Stimulated activated CD4-positive, alpha-beta T cell treated with anti-CD3 and anti-CD28 coated beads, Interleukin-1b, Interleukin-23, amount 100 ng/mL, for 4 hours (primary cell): ENCODE data around the gene PYCR2.
"Not testable (repeated sequence)": the region's sequence is repeated elsewhere in the genome, so short reads cannot be mapped to it uniquely, and the experiment has no call there.

ENCODE experiments used
- DNase-seq, 2 donors: peaks; one replicate each; pipeline ENCODE4 v3.0.0-alpha.2; 2020; ENCODE audit warnings: low read depth in 2 of 2

Gene PYCR2

GRCh38 chr1:225890346-225891228 is 33.5 kb downstream of the PYCR2 start:
- no peak for DNase-seq

- no peak for DNase-seq
These were observed 34.3 kb downstream of the PYCR2 start for GRCh38 chr1:225889743-225890142.

- DNase-seq = no peak
These were observed 35.0 kb downstream of the PYCR2 start, which contains the start of gene LEFTY1 for GRCh38 chr1:225888898-225889601. LEFTY1 (minus strand) TSS chr1:225889146; CDS start chr1:225889066, 80 bp downstream.

GRCh38 chr1:225888289-225888897 is 35.7 kb downstream of the PYCR2 start:
- no peak for DNase-seq

GRCh38 chr1:225887554-225888288 is 36.3 kb downstream of the PYCR2 start:
- DNase-seq = not testable (repeated sequence)

- no peak for DNase-seq
These were observed 37.1 kb downstream of the PYCR2 start for GRCh38 chr1:225887030-225887314.

GRCh38 chr1:225886159-225887029 is 37.7 kb downstream of the PYCR2 start:
- DNase-seq = no peak

- no peak for DNase-seq
These were observed 38.7 kb downstream of the PYCR2 start for GRCh38 chr1:225885336-225885735.

GRCh38 chr1:225883616-225884265 is 40.3 kb downstream of the PYCR2 start:
- DNase-seq = no peak

- DNase-seq = no peak
These were observed 41.1 kb downstream of the PYCR2 start for GRCh38 chr1:225882694-225883615.

GRCh38 chr1:225881959-225882693 is 41.9 kb downstream of the PYCR2 start, which contains the start of gene TMEM63A:
TMEM63A (minus strand) TSS chr1:225882380; CDS start chr1:225877580, 4,800 bp downstream.
- peak; percentile 82 to 83 for DNase-seq

- no peak for DNase-seq
These were observed 42.7 kb downstream of the PYCR2 start for GRCh38 chr1:225881081-225881958.

GRCh38 chr1:225880636-225881035 is 43.4 kb downstream of the PYCR2 start:
- DNase-seq = no peak

- no peak for DNase-seq
These were observed 43.8 kb downstream of the PYCR2 start for GRCh38 chr1:225880222-225880588.

- no peak for DNase-seq
These were observed 44.4 kb downstream of the PYCR2 start for GRCh38 chr1:225879521-225880221.

GRCh38 chr1:225878282-225878681 is 45.8 kb downstream of the PYCR2 start:
- no peak for DNase-seq

GRCh38 chr1:225877580-225877979 is 46.5 kb downstream of the PYCR2 start:
- DNase-seq = peak in 1 of 2 donors; percentile 34
